Motor neuron (in vitro differentiated cells): ENCODE measurements around the gene PPP1R13B. TPM values are rescaled to one million over a fixed set of nuclear protein-coding genes. Genes with fewer than 3 reads are reported as not detected.

Source experiments
- ATAC-seq, 8 experiments: fragments of 200-7000 bp; cut with Tn5 transposase; replicated peaks in 6 of 8; 2 replicates each; pipeline ENCODE4 v1.8.0; 2021; ENCODE audit warnings: mild to moderate bottlenecking in 8 of 8, moderate library complexity in 8 of 8
- H3K27ac ChIP-seq, 2 donors: fragments of 250-450 bp; sonication (Bioruptor Pico); 2 replicates each; pipeline ENCODE4 v1.9.0; 2021; ENCODE audit warnings: antibody characterized with exemption in 2 of 2, mild to moderate bottlenecking in 2 of 2, moderate library complexity in 1 of 2
- H3K4me1 ChIP-seq, 2 donors: fragments of 250-450 bp; sonication (Bioruptor Pico); replicated peaks in 1 of 2; 2 replicates each; pipeline ENCODE4 v1.6.1; 2021; ENCODE audit warnings: antibody characterized with exemption in 2 of 2, mild to moderate bottlenecking in 2 of 2, moderate library complexity in 1 of 2
- H3K4me3 ChIP-seq, 5 donors: fragments of 250-450 bp; sonication (Bioruptor Pico); 2 replicates each; pipeline ENCODE4 v1.9.0; 2021; ENCODE audit warnings: antibody characterized with exemption in 5 of 5, mild to moderate bottlenecking in 5 of 5, moderate library complexity in 4 of 5
- WGBS, 10 experiments: fragments of 450-650 bp; shearing (Covaris generic); methylation state at CpG; one replicate each; pipeline ENCODE4 v1.0.0; 2022; 5-methylcytosine and 5-hydroxymethylcytosine counted together
- in situ Hi-C, 9 experiments: fragments of 400-800 bp; cut with MboI; loops; one replicate each; pipeline ENCODE4 v1.15.0; 2021; ENCODE audit warnings: low sequenced_read_pairs in 9 of 9, low pct_unique_long_range_greater_than_20kb in 2 of 9; ENCODE audit not compliant: unreplicated experiment in 9 of 9
- total RNA-seq, 8 experiments: library from RNA; unstranded; fragments of 300-600 nt; gene quantifications; 2 replicates each; pipeline versions ENCODE4 v1.2.3 to v1.2.4, GENCODE V29; 2022

PPP1R13B gene
- total RNA-seq, 8 experiments from 2014 or later = 3.0 to 10.6 (median 8.6) TPM

DNA sequence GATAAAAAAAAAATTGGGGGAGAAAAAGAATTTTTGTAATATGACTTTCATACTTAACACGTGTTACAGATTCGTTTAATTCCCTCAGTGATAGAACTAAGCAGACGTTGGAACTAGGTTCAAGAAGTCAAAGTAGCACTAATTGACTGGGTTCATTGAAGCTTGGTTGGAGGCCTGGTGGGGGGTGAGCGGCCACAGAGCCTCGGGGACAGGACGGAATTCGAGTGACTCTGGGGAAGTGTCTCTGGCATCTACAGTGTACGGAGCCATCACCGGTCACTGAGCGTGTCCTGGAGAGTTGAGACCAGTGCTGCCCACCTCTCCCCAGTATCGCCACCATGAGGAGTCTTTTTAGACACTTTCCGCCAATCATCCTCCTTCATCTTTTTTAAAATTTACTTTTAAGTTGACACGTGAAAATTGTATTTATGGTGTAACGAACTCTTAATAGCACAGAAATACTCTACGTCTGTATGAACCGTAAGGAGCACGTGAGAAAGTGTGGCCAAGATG lies 130.4 kb downstream of the PPP1R13B start:
- peak overlapping the region; percentile 59 to 92 (median 68) for H3K4me3 ChIP-seq
- ATAC-seq = no peak
- H3K27ac ChIP-seq = no peak overlapping the region
- peaks cover 28 to 30% of the 10 kb centered on the region in 2 donors for H3K4me1 ChIP-seq
- WGBS, 10 experiments = 22 to 84% (median 51%) methylated on average over 3 to 14 of the region's 17 CpGs; no CpG with 5 or more reads in 2 of the 10 experiments
- in situ Hi-C loops = no loop called here

- peak overlapping the region; percentile 60 to 71 for H3K27ac ChIP-seq
- H3K4me1 ChIP-seq = peaks cover 30% of the 10 kb centered on the region in 2 donors
- H3K4me3 ChIP-seq = peak overlapping the region; percentile 59 to 92 (median 68)
- in situ Hi-C loops = no loop called here
- peak; percentile 0 to 8 (median 2) for ATAC-seq
- 3 to 20% methylated on average over 1 to 8 of the region's 72 CpGs; no CpG with 5 or more reads in 8 of the 10 experiments for WGBS, 10 experiments
Observed at GRCh38 chr14:103716091-103716801, 131.1 kb downstream of the PPP1R13B start.

- peak; percentile 85 to 92 (median 90) for ATAC-seq
- 0% methylated on average over 3 of the region's 121 CpGs; no CpG with 5 or more reads in 9 of the 10 experiments for WGBS, 10 experiments
- H3K27ac ChIP-seq = peak within 1 kb of the TSS; percentile 60 to 71
- H3K4me3 ChIP-seq = peak within 1 kb of the TSS; percentile 59 to 92 (median 68)
- H3K4me1 ChIP-seq = peaks cover 30 to 35% of the 10 kb centered on the region in 2 donors
- in situ Hi-C loops = no loop called here
Observed at GRCh38 chr14:103715052-103716000, 132.0 kb downstream of the PPP1R13B start, which contains the start of the genes XRCC3 and ZFYVE21. Gene XRCC3, minus strand, starts transcription at chr14:103715451. Its CDS starts 4,364 bp downstream, at chr14:103711087. Gene ZFYVE21, plus strand, starts transcription at chr14:103715810. Its CDS starts 32 bp downstream, at chr14:103715842.

- peak overlapping the region; percentile 53 to 74 (median 64) for H3K4me3 ChIP-seq
Observed at GRCh38 chr14:103714063-103714724, 133.2 kb downstream of the PPP1R13B start.

GRCh38 chr14:103713304-103714062 lies 133.9 kb downstream of the PPP1R13B start:
- Histone ChIP-seq H3K4me3 (no peak overlapping the region), H3K4me1 (peaks cover 23 to 28% of the 10 kb centered on the region in 2 donors), H3K27ac (no peak overlapping the region)
- 68 to 100% (median 80%) methylated on average over 1 to 7 of the region's 18 CpGs; no CpG with 5 or more reads in 3 of the 10 experiments for WGBS, 10 experiments
- in situ Hi-C loops = no loop called here
- no peak for ATAC-seq

More at GRCh38 chr14:103714063-103714724, 133.2 kb downstream of the PPP1R13B start:
- in situ Hi-C loops = no loop called here
- ATAC-seq = no peak
- H3K27ac ChIP-seq = no peak overlapping the region
- 10 to 86% (median 59%) methylated on average over 1 to 8 of the region's 16 CpGs; no CpG with 5 or more reads in 1 of the 10 experiments for WGBS, 10 experiments
- peaks cover 30 to 35% of the 10 kb centered on the region in 2 donors for H3K4me1 ChIP-seq

DNA sequence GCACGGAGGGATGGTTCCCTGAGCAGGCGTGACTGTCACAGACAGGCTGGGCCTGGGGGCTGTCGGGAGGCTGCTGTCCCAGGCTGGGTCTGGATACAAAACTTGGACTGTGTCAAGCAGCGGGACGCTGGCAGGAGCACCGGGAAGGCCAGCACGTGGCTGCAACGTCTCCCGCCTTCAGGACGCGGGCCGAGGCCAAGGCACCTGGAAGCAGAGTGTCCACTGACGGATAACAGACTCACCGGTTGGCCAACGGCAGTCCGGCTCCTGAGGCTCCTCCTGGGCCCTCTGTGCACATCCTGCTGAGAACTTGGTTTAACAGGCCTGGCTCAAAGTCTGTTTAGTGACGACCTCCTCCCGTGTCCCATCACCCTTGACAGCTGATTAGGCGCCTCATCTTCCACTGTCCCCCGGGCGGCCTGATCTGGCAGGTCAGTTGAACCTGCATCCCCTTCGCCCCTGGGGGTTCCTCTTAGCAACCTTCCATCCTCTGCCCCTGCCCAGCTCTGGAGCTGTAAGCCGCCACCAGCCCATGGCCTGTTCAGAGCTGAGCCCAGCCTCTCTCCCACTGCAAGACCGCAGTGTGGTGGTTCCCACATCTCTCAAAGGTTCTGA lies 134.6 kb downstream of the PPP1R13B start:
- Histone ChIP-seq H3K4me1 (peaks cover 16 to 21% of the 10 kb centered on the region in 2 donors), H3K4me3 (no peak overlapping the region), H3K27ac (no peak overlapping the region)
- 54 to 100% (median 97%) methylated on average over 1 to 4 of the region's 24 CpGs; no CpG with 5 or more reads in 4 of the 10 experiments for WGBS, 10 experiments
- ATAC-seq = no peak
- in situ Hi-C loops = no loop called here

- no peak overlapping the region for H3K4me3 ChIP-seq
- in situ Hi-C loops = no loop called here
Observed at GRCh38 chr14:103711516-103712431, 135.6 kb downstream of the PPP1R13B start.

DNA sequence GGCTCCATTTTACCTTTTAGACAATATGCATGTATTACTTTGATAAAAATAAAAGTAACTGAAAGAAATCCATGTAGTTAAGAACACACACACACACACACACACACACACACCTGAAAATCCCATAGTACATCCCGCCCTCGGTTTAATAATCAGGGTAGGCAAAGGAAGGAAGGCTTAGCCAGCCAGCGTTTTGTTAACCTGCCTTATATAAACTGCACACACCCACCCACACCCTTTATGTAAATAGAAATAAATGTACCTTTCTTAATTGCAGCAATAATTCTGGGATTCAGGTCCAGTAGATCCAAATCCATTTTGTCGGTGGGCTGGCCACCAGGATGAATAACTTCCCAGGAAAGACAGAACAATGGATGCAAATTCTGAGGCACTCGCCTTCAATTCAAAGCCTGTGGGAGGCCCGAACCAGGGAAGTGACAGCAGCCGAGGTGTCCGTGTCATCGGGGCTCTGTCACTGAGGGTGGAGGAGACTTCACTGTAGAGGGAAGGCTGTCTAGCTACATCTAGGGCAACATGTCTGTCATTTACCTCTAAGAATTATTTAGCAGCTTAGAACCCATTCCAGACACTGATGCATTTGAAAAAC lies 136.5 kb downstream of the PPP1R13B start:
- 23 to 100% (median 40%) methylated on average over 1 to 8 of the region's 9 CpGs; no CpG with 5 or more reads in 3 of the 10 experiments for WGBS, 10 experiments
- in situ Hi-C loops = no loop called here
- H3K4me3 ChIP-seq = no peak overlapping the region
- H3K27ac ChIP-seq = no peak overlapping the region
- peaks cover 4 to 10% of the 10 kb centered on the region in 2 donors for H3K4me1 ChIP-seq
- no peak for ATAC-seq

More at GRCh38 chr14:103711516-103712431, 135.6 kb downstream of the PPP1R13B start:
- Histone ChIP-seq H3K27ac (no peak overlapping the region), H3K4me1 (peaks cover 6 to 11% of the 10 kb centered on the region in 2 donors)
- 18 to 100% (median 70%) methylated on average over 1 to 12 of the region's 27 CpGs; no CpG with 5 or more reads in 1 of the 10 experiments for WGBS, 10 experiments
- ATAC-seq = peak in 1 of 8 experiments; percentile 0

GRCh38 chr14:103709814-103710213 lies 137.6 kb downstream of the PPP1R13B start:
- ATAC-seq = no peak
- Histone ChIP-seq H3K4me3 (no peak overlapping the region), H3K4me1 (peaks cover 4 to 10% of the 10 kb centered on the region in 2 donors), H3K27ac (no peak overlapping the region)
- in situ Hi-C loops = no loop called here
- WGBS, 10 experiments = 75 to 90% methylated on average over 2 to 4 of the region's 15 CpGs; no CpG with 5 or more reads in 8 of the 10 experiments

DNA sequence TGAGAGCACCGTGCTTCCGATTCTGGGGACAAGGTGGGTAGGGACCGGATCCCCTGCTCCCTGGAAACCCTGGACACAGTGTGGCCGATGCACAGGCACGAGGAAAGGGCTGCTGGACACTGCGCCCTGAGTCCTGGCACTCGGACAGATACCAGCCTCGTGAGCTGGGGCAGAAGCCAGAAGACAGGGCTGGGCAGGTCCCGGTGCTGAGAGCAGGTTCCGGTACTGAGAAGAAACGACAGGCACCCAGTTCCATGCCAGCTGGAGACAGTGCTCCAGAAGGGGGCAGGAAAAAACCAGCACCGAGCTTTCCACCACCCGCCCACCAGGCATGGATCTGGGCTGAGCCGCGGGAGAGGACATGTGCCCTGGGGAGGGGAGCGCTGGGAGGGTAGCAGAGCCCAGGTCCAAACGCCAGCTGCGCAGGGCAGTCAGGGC lies 138.6 kb downstream of the PPP1R13B start:
- in situ Hi-C loops = no loop called here
- H3K4me1 ChIP-seq = peaks cover 0 to 7% of the 10 kb centered on the region in 2 donors
- H3K4me3 ChIP-seq = no peak overlapping the region
- ATAC-seq = no peak
- 67 to 100% (median 91%) methylated on average over 1 to 11 of the region's 18 CpGs; no CpG with 5 or more reads in 4 of the 10 experiments for WGBS, 10 experiments
- H3K27ac ChIP-seq = no peak overlapping the region
